ENCODE measurements around the gene ADGRV1. TPM values are rescaled to one million over a fixed set of nuclear protein-coding genes. Genes with fewer than 3 reads are reported as not detected.

The ADGRV1 gene
- total and polyA plus RNA-seq, 2 donors (not counting 3 experiments of a cell fraction or from before 2014, with no cell fraction given), result 0.11 to 0.55 TPM

DNA sequence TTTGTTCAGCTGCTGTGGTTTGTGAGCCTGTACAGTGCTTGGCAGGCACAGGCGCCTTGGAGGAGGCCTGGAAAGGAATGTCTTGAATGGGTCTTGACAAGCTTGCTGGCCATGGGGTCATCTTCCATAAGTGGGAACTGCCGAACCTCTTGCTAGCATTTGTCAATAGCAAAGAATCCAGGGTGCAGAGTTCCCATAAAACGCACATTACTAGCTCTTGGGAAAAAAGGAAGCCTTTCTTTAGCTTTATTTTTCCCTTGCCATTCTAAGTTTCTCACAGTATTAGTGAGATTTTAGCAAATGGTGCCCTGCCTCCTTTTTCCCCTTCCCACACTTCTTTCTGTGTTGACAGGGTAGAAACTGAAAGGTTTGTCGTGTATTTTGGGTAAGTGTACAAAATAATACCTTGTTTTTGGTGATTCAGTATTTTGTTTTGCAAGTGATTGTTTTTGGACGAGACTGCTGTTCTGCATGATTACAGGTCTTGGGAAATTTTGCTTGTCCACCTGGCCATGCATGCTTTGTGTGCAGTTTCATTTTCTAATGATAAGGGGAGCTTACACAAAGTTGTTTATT is 82.0 kb downstream of the ADGRV1 start:
- no peak overlapping the region for H3K4me2 ChIP-seq (ENCODE audit: insufficient read depth, low read length)
- dilution Hi-C loops (cut with MboI; ENCODE audit: extremely low pct_ligation_motif_present, low sequenced_read_pairs), result no loop called here
- H3K9ac ChIP-seq (replicated peaks; ENCODE audit: extremely low read depth, insufficient read depth, low read length), result no peak overlapping the region
- H3K36me3 ChIP-seq (ENCODE audit: control insufficient read depth in 2 of 2, extremely low read depth in 1 of 2, insufficient read depth in 2 of 2, low read length in 2 of 2), result no peaks in the 10 kb centered on the region
- H4K20me1 ChIP-seq (replicated peaks; ENCODE audit: control insufficient read depth, extremely low read depth, insufficient read depth, low read length), result no peaks in the 10 kb centered on the region
- FAIRE-seq, result no peak
- no peaks in the 10 kb centered on the region for H3K9me3 ChIP-seq (replicated peaks; ENCODE audit: control insufficient read depth, insufficient read depth, low read length)
- ChIA-PET POLR2A (no interaction called here), CTCF (interaction anchor here (1.5 kb wide), 1 partner anchor 11 kb away, joined by 5 read pairs; no protein-coding TSS in a partner anchor)
- intact Hi-C loops (cut with micrococcal nuclease), result no loop called here
- no peak overlapping the region for H2AFZ ChIP-seq (ENCODE audit: low read depth, low read length)
- no peak overlapping the region for H3K4me3 ChIP-seq (replicated peaks in 1 of 3; ENCODE audit: insufficient read depth in 1 of 3, low read depth in 1 of 3, low read length in 3 of 3)
- no TSS peak for BruUV-seq (replicated peaks)
- H3K27me3 ChIP-seq (ENCODE audit: control insufficient read depth in 2 of 2, insufficient read depth in 2 of 2, low read length in 2 of 2), result no peaks in the 10 kb centered on the region
- TF ChIP-seq POLR2A (IDR thresholded peaks at IDR 0.05; ENCODE audit: low read depth, low read length) (no peak), GATA2 (IDR thresholded peaks at IDR 0.05; ENCODE audit: insufficient read depth, insufficient read length, low read depth, low read length) (no peak), FOS (IDR thresholded peaks at IDR 0.05; ENCODE audit: borderline replicate concordance, insufficient read depth, low read length) (no peak), POLR2AphosphoS5 (IDR thresholded peaks at IDR 0.05; ENCODE audit: insufficient read depth, low read depth, low read length) (no peak), EZH2 (IDR thresholded peaks at IDR 0.05; ENCODE audit: borderline replicate concordance, low read depth, low read length, severe bottlenecking) (no peak), MAX (IDR thresholded peaks at IDR 0.05; ENCODE audit: insufficient read depth, insufficient read length) (no peak), MYC (IDR thresholded peaks at IDR 0.05; ENCODE audit: low read depth, low read length) (no peak), JUN (IDR thresholded peaks at IDR 0.05; ENCODE audit: borderline replicate concordance, insufficient read depth, insufficient read length, low read depth) (no peak)
- TF ChIP-seq, protein P1, sequence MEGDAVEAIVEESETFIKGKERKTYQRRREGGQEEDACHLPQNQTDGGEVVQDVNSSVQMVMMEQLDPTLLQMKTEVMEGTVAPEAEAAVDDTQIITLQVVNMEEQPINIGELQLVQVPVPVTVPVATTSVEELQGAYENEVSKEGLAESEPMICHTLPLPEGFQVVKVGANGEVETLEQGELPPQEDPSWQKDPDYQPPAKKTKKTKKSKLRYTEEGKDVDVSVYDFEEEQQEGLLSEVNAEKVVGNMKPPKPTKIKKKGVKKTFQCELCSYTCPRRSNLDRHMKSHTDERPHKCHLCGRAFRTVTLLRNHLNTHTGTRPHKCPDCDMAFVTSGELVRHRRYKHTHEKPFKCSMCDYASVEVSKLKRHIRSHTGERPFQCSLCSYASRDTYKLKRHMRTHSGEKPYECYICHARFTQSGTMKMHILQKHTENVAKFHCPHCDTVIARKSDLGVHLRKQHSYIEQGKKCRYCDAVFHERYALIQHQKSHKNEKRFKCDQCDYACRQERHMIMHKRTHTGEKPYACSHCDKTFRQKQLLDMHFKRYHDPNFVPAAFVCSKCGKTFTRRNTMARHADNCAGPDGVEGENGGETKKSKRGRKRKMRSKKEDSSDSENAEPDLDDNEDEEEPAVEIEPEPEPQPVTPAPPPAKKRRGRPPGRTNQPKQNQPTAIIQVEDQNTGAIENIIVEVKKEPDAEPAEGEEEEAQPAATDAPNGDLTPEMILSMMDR (IDR thresholded peaks at IDR 0.05; ENCODE audit: extremely low read depth in 1 of 2, insufficient read depth in 1 of 2, low read depth in 1 of 2, low read length in 2 of 2), result no peak
- H3K9me1 ChIP-seq (replicated peaks; ENCODE audit: control insufficient read depth, extremely low read depth, insufficient read depth, low read length), result no peaks in the 10 kb centered on the region
- DNase-seq (ENCODE audit: low read depth, low spot score), result no peak
- H3K27ac ChIP-seq (ENCODE audit: insufficient read depth, low read depth, low read length), result no peak overlapping the region
- no peaks in the 10 kb centered on the region for H3K4me1 ChIP-seq (ENCODE audit: control insufficient read depth, extremely low read depth, insufficient read depth, low read length)
- no peaks in the 10 kb centered on the region for H3K79me2 ChIP-seq (ENCODE audit: control insufficient read depth, insufficient read depth, low read length)
